Peyer's patch (tissue), 4 donors: ENCODE data around the gene MXRA7.

Experiments used
- CTCF ChIP-seq, 6 experiments: fragments of 450-650 bp in 4 of 6; fragments of 200-600 bp in 2 of 6; sonication (generic) in 1 of 6; IDR thresholded peaks; one replicate each; pipeline ENCODE4 v1.5.1; 2017 to 2019; ENCODE audit warnings: antibody characterized with exemption in 6 of 6, mild to moderate bottlenecking in 3 of 6, moderate library complexity in 1 of 6
- POLR2A ChIP-seq, 2 donors: fragments of 450-650 bp; IDR thresholded peaks; one replicate each; pipeline ENCODE4 v1.5.1; 2017; ENCODE audit warnings: antibody characterized with exemption in 2 of 2, mild to moderate bottlenecking in 2 of 2, moderate library complexity in 2 of 2

GRCh38 chr17:76679239-76679638 is 31.5 kb downstream of the MXRA7 start:
- no peak for TF ChIP-seq CTCF (IDR thresholded peaks at IDR 0.05)
- no peak for TF ChIP-seq POLR2A (IDR thresholded peaks at IDR 0.05)
